Renal cortex interstitium (tissue), 11 donors: Measurements from ENCODE around the gene DHRSX. TPM values are rescaled to one million over a fixed set of nuclear protein-coding genes. Genes with fewer than 3 reads are reported as not detected.
A peak's percentile ranks its signal among the peaks of the same experiment; 100 is the strongest.
"Not testable (repeated sequence)": the region's sequence is repeated elsewhere in the genome, so short reads cannot be mapped to it uniquely, and the experiment has no call there.

ENCODE experiments used
- DNase-seq, 11 donors: peaks; one replicate each; pipeline ENCODE4 v3.0.0-alpha.2; 2013; ENCODE audit warnings: low read depth in 9 of 11, low spot score in 4 of 11; ENCODE audit errors: extremely low read depth in 1 of 11
- polyA plus RNA-seq, 3 donors: library from polyadenylated mRNA; unstranded; fragments of 120-200 nt; gene quantifications; one replicate each; pipeline ENCODE4 v1.2.1, GENCODE V29; 2013; ENCODE audit not compliant: insufficient read length in 3 of 3

DHRSX gene
- polyA plus RNA-seq, 3 donors, result 30.6 to 31.7 (median 31.2) TPM

DNA sequence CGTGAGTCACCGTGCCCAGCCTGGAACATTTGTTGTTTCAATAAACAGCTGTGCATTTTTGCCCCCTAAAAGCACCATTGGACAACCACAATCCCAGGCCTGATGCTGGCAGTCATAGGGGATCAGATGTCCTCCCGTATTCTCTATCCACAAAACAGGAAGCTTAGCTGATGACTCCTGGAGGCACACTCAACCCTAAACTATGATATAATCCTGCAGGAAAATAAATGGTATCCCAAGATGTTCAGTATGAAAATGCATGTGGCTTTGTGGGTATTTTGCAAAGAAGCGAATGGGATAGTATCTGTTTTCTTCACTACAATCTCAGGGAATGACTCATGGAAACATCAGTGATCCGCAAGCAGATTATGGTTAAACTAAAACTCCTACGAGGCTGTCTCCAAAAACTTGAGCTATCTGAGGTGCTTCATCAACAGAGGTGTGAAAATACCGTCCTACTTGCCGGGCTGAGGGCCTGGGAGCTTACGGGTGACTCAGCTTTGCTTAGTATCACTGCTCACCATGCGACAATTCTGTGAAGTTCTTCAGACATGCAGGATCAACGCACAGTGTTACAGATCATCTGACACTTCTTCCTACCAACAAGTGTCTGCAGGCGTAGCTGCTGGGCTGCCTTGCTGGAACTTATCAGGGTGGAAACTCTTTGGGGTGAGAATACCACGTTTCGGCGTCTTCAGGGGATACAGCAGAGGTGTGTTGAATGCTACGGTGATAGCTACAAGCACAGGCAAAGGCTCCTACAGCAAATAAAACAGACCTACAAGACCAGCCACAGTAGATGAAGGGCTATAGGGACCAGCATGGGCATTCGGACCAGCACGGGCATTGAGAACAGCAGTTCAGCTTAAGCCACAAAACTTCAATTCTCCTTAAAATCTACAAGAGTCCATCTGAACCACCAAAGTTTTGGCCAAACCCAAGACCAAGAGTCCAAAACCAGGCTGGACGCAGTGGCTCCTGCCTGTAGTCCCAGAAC is 148.5 kb downstream of the DHRSX start:
- no peak for DNase-seq

DNA sequence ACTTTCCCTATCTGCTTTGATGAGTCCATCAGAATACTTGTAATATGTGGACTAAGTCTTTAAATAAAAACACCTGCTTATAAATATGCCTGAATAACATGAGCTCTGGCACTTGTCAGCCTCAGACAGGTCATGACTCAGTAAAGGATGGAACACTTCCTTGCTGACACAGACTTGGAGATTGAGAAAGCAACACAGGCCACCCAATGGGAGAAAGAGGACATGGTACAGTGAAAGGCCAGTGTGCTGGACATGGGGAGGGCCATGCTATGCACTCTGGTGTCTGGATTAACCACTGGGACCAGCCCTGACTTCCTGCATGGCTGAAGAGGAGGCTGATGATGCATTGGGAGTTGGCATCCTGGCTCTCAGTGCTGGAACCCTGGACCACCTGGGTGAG is 149.5 kb downstream of the DHRSX start:
- DNase-seq, result no peak

DNA sequence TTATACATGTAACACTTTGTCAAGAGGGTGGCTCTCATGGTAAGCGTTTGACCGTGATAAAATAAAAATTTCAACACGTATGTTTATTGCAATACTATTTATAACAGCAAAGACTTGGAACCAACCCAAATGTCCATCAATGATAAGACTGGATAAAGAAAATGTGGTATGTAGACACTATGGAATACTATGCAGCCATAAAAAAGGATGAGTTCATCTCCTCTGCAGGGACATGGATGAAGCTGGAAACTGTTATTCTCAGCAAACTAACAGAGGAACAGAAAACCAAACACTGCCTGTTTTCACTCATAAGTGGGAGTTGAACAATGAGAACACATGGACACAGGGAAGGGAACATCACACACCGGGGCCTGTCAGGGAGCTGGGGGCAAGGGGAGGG is 150.1 kb downstream of the DHRSX start:
- not testable (repeated sequence) for DNase-seq

DNA sequence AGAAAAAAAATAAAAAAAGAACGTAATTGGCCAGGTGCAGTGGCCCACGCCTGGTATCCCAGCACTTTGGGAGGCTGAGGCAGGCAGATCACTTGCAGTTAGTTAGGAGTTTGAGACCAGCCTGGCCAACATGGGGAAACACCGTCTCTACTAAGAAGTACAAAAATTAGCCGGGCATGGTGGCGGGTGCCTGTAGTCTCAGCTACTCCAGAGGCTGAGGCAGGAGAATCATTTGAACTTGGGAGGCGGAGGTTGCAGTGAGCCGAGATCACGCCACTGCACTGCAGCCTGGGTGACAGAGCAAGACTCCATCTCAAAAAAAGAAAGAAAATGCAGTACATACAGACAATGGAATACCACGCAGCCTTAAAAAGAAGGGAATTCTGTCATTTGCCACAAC is 150.7 kb downstream of the DHRSX start:
- DNase-seq, result not testable (repeated sequence)

DNA sequence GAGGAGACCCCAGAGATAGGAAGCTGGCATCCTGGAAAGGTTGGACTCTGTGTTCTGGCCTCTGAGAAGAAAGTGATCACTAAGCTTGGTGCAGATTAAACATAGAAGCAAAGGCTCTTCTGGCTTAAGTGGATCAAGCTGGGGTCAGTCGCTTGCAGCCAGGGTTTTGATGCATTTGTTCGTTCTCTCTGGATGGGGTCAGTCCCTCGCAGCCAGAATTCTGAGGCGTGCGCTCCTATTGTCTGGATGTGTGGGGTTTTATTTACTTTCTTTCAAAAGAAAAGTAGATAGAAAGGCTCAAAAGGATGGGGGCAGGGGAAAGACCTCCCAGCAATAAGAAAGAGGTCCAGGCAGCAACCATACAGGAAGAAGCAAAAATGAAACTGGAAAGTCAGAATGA is 152.6 kb downstream of the DHRSX start:
- DNase-seq, result no peak

DNA sequence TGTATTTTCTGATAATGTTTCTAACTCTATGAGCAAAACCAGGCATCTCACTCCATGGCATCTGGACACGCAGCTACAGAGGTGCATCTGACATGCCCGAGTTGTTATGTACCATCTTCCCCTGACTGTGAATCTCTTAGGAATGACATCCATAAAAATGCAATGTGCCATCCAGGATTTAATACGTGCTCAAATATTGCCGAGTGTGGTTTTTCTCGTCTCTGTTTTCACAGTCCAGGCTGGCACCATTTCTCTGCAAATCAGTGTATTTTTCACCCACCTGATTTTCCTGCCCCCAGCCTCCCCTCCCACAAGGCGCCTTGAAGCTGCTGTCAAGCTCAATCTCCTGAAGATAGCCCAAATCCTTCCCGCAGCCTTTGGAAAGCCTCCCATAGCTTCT is 154.6 kb downstream of the DHRSX start:
- no peak for DNase-seq

DNA sequence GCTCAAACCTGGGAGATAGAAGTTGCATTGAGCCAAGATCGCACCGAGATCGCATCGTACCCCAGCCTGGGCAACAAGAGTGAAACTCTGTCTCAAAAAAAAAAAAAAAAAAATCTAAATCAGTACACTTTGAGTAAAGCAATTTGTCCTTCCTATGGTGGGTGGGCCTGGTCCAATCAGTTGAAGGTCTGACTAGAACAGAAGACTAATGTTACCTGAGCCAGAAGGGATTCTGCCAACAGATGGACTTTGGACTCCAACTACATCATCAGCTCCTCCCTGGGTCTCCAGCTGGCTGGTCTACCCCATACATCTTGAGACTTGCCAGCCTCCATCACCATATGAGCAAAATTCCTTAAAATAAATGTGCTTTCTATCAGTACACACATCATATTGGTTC is 155.2 kb downstream of the DHRSX start:
- DNase-seq, result no peak

DNA sequence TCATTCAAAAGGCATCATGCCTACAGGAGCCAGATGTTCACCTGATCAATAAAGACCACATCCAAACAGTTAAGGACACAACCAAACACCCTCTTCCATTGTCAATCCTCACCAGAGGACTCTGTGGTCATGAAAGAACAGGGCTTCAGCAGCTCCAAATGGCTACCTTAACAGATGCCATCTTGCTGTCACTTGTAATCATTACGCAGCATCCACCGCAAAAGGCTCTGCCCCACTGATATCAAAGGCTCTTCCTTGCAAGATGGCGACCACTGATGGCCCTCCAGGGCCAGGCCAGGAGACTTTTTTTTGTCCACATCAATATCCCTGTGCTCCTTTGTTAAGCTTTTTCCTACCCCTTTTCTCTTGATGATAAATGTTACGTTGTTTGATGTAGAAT is 157.4 kb downstream of the DHRSX start:
- no peak for DNase-seq

DNA sequence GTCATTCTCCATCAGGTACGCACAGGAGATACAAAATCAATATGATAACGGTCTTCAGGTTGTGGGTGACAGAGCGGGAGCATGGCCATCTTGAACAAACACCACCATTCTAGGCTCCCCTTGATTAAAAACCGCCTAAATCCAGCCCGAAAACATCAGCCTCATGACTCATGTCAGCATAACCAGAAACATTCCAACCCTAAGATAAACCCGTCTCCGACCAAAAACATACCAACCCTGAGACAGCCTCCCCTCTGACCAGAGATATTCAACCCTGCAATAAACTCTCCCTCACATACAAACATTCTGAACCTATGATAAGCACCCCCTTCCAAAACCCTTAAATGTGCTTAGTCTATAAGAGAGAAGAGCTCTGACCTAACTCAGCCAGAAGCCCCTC is 157.9 kb downstream of the DHRSX start:
- DNase-seq, result no peak

DNA sequence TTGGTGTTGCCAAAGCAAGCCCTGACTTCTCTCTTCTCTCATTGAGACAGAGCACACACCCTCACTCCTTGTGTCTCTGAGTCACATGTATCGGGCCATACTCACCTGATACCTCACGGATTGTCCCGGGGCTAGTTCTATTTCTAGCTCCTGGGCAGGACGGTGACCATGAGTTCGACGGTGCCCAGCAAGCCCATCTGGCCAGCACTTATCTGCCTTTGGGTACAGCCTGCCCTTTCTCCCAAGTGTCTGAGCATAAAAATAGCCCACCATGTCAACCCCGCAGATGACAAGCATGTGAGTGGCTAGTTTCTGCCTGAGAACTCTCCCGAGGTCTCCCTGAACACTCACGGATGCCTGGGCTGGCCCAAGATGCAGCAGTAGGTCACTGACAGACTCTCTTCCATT is 158.5 kb downstream of the DHRSX start:
- DNase-seq, result no peak

DNA sequence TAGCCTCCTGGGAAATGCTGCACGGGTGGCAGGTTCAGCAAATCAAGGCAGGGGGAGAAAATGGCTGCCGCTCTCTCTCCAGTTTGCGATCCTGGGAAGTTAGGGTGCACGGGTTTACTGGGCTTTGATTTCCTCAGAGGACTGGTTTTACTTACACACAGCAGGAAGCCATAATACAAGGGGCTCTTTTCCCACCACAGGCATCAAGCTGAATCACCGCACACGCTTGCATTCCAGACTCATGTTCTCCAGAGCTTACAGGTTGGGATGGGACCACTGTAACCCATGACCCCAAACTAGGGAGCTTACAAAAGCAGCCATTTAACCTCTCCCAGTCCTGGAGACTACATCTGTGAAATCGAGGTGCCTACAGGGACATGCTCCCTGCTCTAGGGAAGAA is 159.8 kb downstream of the DHRSX start:
- no peak for DNase-seq

DNA sequence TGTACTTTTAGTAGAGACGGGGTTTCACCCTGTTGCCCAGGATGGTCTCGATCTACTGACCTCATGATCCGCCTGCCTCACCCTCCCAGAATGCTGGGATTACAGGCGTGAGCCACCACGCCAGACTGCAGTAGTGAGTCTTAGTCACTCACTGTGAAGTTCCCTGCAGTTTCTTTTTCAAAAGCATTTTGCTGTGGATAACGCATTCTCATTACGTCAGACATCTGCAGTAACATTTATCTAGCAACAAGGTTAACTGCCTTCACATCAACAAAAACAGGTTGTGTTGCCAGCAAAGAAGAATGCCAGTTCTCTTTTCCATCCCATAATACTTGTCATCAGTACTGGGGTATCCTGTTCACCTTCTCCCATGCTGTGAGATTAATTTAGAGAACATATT is 164.6 kb downstream of the DHRSX start:
- no peak for DNase-seq

DNA sequence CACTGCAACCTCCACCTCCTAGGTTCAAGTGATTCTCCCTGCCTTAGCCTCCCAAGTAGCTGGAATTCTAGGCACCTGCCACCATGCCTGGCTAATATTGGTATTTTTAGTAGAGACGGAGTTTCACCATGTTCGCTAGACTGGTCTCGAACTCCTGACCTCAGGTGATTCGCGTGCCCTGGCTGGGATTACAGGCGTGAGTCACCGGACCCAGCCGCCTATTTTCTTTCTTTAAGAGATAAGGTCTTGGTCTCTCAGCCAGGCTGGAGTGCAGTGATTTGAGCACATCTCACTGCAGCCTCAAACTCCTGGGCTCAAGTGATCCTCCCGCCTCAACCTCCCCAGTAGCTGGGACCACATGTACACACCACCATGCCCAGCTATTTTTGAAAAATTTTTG is 166.5 kb downstream of the DHRSX start:
- no peak for DNase-seq

DNA sequence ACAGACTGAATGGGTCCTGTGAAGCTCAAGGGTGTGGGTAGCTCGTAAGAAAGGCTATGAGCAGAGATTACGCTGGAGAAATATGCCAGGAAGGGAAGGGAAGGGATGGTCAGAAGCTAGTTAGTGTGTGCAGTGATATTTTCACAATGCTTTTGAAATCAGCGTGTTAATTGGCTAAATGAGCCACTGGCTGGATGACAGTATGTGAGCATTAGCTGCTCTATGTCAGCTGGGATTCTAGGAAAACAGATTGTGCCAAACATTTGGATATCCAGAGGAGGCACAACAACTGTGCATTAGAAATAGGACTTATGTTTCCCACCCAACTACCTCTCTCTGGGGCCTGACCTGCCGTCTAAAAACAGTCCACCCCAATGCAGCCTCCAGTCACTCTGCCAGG is 168.5 kb downstream of the DHRSX start:
- DNase-seq, result no peak

DNA sequence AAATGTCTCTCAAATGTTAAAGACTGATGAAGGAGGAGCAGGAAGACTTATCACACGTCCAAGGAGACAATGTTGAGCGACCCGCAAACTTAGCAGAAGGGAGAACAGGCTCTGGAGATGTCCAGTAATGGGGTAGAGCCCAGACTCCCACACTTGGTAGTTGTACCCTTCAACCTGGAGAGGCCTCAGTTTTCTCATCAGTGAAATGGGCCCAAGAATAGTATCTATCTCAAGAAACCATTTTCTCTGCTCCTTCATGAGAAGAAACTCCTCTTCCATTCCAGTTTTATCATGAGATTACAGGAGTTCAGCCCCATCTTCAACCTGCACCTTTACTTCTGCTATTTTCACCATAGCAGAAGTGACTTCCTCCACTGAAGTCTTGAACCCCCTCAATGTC is 169.9 kb downstream of the DHRSX start:
- no peak for DNase-seq

DNA sequence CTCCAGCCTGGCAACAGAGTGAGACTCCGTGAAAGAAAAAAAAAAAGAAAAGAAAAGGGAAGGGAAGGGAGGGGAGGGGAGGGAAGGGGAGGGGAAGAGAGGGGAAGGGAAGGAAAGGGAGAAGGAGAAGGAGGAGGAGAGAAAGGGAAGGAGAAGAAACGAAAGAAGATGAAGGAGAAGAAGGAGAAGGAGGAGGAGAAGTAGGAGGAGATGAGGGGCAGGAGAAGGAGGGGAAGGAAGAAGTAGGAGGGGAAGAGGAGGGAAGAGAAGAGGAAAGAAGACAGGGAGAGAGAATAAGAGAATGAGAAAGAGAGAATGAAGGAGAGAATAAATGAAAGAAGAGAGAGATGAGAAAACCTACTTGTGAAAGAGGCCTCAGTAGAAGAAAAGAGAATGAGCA is 170.3 kb downstream of the DHRSX start:
- DNase-seq, result no peak

DNA sequence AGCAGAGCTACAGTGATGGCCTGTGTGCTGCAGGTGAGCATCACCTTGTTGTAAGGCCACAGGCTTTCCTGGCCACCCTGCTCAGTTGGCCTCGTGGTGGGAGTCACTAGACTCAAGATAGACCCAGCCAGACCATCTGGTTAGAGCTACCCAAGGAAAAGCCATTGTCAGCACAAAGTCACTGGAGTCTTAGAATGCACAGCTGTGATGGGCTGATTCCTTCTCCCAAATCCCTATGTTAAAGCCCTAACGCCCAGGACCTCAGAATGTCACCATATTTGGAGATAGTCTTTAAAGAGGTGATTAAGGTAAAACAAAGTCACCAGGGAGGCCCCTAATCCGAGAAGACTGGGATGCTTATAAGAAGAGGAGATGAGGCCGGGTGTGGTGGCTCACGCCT is 173.4 kb downstream of the DHRSX start:
- DNase-seq, result no peak

DNA sequence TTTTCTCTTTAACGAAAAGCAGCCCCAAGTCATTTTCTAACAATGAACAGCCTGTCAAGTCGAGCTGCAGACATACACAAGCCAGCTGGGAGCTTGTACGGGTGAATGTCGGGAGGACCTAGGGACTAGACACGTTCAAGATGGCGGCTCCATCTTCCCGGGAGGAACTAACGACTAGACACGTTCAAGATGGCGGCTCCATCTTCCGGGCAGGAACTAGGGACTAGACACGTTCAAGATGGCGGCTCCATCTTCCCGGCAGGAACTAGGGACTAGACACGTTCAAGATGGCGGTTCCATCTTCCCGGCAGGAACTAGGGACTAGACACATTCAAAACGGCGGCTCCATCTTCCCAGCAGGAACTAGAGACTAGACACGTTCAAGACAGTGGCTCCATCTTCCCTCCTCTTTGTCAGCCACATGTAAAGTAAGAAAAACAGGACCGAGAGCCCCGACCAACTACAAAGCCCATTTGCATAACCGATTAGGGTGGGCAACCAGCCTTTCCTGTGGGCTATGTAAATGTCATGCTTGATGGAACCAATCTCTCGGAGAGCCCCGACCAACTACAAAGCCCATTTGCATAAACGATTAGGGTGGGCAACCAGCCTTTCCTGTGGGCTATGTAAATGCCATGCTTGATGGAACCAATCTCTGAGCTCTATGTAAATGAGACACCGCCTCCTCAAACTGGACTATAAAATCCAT is 175.5 kb downstream of the DHRSX start:
- peak; percentile 21 to 96 (median 87) for DNase-seq

DNA sequence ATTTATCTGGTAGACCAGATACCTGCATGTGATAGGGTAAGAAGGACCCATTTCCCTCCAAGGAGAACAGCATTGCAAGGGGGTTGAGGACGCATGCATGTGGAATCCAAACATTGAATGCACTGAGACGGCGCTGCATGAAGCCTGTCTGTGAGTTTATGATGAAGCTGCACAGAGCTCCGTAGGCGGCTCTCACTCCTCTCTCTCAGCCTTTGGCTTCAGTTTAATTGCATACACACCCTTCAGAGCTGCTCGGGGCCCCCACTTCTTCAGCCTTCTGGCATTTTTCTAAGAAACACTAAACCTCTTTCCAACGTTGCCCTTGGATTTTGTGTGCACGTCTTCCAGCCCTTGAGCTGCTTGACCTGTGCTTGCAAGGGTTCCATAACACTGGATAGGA is 176.6 kb downstream of the DHRSX start:
- DNase-seq, result no peak

DNA sequence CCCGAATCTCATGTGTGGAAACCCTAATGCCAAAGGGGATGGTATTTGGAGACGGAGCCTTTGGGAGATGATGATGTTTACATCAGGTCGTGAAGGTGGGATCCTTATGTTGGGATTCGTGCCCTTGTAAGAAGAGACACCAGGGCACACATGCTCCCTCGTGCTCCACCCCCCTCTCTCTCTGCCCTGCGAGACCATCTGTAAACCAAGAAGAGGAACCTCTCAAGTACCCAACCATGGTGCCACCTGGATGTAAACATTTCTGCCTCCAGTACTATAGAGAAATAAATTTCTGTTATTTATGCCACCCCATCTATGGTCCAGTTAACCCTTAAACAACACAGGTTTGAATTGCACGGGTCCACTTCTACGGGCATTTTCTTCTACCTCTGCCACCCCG is 179.4 kb downstream of the DHRSX start:
- no peak for DNase-seq
